Loucy (cell line): ENCODE measurements around the gene PRKD2.

Source experiments
- EZH2phosphoT487 ChIP-seq: fragments of 200-600 bp; IDR thresholded peaks from 2 replicates; pipeline ENCODE4 v1.6.1; 2018; ENCODE audit warnings: antibody characterized with exemption, mild to moderate bottlenecking, moderate library complexity, borderline replicate concordance
- TF ChIP-seq, protein P1 (sequence below): fragments of 200-600 bp; sonication (generic); conservative IDR thresholded peaks from 2 replicates; pipeline ENCODE4 v1.5.1; 2014; ENCODE audit warnings: mild to moderate bottlenecking, antibody characterized with exemption, low read length

- TF ChIP-seq, protein P1, sequence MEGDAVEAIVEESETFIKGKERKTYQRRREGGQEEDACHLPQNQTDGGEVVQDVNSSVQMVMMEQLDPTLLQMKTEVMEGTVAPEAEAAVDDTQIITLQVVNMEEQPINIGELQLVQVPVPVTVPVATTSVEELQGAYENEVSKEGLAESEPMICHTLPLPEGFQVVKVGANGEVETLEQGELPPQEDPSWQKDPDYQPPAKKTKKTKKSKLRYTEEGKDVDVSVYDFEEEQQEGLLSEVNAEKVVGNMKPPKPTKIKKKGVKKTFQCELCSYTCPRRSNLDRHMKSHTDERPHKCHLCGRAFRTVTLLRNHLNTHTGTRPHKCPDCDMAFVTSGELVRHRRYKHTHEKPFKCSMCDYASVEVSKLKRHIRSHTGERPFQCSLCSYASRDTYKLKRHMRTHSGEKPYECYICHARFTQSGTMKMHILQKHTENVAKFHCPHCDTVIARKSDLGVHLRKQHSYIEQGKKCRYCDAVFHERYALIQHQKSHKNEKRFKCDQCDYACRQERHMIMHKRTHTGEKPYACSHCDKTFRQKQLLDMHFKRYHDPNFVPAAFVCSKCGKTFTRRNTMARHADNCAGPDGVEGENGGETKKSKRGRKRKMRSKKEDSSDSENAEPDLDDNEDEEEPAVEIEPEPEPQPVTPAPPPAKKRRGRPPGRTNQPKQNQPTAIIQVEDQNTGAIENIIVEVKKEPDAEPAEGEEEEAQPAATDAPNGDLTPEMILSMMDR = no peak
- no peak for TF ChIP-seq EZH2phosphoT487
Observed at GRCh38 chr19:46733690-46734292, 16.9 kb upstream of the PRKD2 start.
